ENCODE data around the gene TBC1D22A.

GRCh38 chr22:46843821-46844255 is 81.4 kb downstream of the TBC1D22A start:
- TF ChIP-seq EZH2 (IDR thresholded peaks at IDR 0.05; ENCODE audit: low read length) (no peak), CTCF (optimal IDR thresholded peaks at IDR 0.05 in 1 of 3, IDR thresholded peaks at IDR 0.05 in 1 of 3, conservative IDR thresholded peaks at IDR 0.05 in 1 of 3; ENCODE audit: extremely low read depth in 1 of 3, insufficient read depth in 2 of 3, low read length in 3 of 3) (no peak)

Measured in keratinocyte (primary cell).